ENCODE measurements around the gene PTPRK. TPM values are rescaled to one million over a fixed set of nuclear protein-coding genes. Genes with fewer than 3 reads are reported as not detected.

The PTPRK gene
- total and polyA plus RNA-seq, 9 of the 15 experiments (the other 6 are each of a cell fraction or from before 2014, with no cell fraction given): 0.04 to 0.51 TPM; not detected in 7

DNA sequence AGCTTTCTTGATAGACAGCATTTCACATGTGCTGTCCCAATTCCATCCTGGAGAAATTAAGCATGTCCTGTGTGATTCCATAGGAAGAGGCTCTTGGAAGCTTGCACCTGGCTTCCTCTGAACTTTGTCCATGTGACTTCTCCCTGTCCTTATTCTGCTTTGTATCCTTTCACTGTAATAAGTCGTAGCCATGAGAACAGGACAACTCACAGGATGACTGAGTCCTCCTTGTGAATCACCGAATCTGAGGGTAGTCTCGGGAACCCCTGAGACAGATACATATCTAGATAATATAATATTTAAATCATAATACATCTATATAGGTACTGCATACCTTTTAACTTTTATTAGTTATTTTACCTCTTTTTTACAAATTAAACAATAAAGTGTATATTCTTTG, 462.9 kb downstream of the PTPRK start (continued):
- TF ChIP-seq, protein P1, sequence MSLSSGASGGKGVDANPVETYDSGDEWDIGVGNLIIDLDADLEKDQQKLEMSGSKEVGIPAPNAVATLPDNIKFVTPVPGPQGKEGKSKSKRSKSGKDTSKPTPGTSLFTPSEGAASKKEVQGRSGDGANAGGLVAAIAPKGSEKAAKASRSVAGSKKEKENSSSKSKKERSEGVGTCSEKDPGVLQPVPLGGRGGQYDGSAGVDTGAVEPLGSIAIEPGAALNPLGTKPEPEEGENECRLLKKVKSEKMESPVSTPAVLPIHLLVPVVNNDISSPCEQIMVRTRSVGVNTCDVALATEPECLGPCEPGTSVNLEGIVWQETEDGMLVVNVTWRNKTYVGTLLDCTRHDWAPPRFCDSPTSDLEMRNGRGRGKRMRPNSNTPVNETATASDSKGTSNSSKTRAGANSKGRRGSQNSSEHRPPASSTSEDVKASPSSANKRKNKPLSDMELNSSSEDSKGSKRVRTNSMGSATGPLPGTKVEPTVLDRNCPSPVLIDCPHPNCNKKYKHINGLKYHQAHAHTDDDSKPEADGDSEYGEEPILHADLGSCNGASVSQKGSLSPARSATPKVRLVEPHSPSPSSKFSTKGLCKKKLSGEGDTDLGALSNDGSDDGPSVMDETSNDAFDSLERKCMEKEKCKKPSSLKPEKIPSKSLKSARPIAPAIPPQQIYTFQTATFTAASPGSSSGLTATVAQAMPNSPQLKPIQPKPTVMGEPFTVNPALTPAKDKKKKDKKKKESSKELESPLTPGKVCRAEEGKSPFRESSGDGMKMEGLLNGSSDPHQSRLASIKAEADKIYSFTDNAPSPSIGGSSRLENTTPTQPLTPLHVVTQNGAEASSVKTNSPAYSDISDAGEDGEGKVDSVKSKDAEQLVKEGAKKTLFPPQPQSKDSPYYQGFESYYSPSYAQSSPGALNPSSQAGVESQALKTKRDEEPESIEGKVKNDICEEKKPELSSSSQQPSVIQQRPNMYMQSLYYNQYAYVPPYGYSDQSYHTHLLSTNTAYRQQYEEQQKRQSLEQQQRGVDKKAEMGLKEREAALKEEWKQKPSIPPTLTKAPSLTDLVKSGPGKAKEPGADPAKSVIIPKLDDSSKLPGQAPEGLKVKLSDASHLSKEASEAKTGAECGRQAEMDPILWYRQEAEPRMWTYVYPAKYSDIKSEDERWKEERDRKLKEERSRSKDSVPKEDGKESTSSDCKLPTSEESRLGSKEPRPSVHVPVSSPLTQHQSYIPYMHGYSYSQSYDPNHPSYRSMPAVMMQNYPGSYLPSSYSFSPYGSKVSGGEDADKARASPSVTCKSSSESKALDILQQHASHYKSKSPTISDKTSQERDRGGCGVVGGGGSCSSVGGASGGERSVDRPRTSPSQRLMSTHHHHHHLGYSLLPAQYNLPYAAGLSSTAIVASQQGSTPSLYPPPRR (CRISPR knock-in tag; IDR thresholded peaks at IDR 0.05; ENCODE audit: borderline replicate concordance): no peak
- no peak for TF ChIP-seq SAP30 (IDR thresholded peaks at IDR 0.05; ENCODE audit: borderline replicate concordance, insufficient read depth, low read depth, low read length, poor library complexity, severe bottlenecking)
- no peak for TF ChIP-seq PTBP1 (IDR thresholded peaks at IDR 0.05; ENCODE audit: low read depth, low read length)
- no peak for TF ChIP-seq U2AF1 (optimal IDR thresholded peaks at IDR 0.05; ENCODE audit: low read depth, low read length)
- TF ChIP-seq L3MBTL2 (IDR thresholded peaks at IDR 0.05): no peak
- no peak for TF ChIP-seq MIER1 (IDR thresholded peaks at IDR 0.05; ENCODE audit: low read depth)
- TF ChIP-seq, protein P2, sequence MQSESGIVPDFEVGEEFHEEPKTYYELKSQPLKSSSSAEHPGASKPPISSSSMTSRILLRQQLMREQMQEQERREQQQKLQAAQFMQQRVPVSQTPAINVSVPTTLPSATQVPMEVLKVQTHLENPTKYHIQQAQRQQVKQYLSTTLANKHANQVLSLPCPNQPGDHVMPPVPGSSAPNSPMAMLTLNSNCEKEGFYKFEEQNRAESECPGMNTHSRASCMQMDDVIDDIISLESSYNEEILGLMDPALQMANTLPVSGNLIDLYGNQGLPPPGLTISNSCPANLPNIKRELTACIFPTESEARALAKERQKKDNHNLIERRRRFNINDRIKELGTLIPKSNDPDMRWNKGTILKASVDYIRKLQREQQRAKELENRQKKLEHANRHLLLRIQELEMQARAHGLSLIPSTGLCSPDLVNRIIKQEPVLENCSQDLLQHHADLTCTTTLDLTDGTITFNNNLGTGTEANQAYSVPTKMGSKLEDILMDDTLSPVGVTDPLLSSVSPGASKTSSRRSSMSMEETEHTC (IDR thresholded peaks at IDR 0.05): no peak
- TF ChIP-seq ZNF79 (CRISPR knock-in tag; IDR thresholded peaks at IDR 0.05; ENCODE audit: low read depth): no peak
- TF ChIP-seq, protein P3, sequence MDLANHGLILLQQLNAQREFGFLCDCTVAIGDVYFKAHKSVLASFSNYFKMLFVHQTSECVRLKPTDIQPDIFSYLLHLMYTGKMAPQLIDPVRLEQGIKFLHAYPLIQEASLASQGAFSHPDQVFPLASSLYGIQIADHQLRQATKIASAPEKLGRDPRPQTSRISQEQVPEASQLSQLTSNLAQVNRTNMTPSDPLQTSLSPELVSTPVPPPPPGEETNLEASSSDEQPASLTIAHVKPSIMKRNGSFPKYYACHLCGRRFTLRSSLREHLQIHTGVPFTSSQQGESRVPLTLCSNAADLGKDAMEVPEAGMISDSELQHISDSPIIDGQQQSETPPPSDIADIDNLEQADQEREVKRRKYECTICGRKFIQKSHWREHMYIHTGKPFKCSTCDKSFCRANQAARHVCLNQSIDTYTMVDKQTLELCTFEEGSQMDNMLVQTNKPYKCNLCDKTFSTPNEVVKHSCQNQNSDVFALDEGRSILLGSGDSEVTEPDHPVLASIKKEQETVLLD (IDR thresholded peaks at IDR 0.05): no peak

Data from K562 (cell line).